HepG2 (cell line): Measurements from ENCODE around the gene CEP128. TPM values are rescaled to one million over a fixed set of nuclear protein-coding genes. Genes with fewer than 3 reads are reported as not detected.

Experiments
- ATAC-seq: fragments of 200-7000 bp; cut with Tn5 transposase; 3 replicates; pipeline ENCODE4 v1.9.1; 2020; ENCODE audit warnings: mild to moderate bottlenecking, moderate library complexity
- BruUV-seq: library from RNA; stranded (reverse); fragments of 400-500 nt; replicated peaks from 2 replicates; lab custom pipeline; 2021; lab: Mats Ljungman, UMichigan
- CTCF ChIA-PET: fragments of 300-600 bp; formaldehyde crosslinking; extraction: SDS; loops from one replicate; lab custom pipeline; 2021; ENCODE audit warnings: low total read pairs, inconsistent platforms, low intra/inter-chr PET ratio; lab: Yijun Ruan, JAX
- POLR2A ChIA-PET: fragments of 350-600 bp; sonication (Branson Sonifier 250); formaldehyde crosslinking; loops from one replicate; lab custom pipeline; 2020; ENCODE audit warnings: antibody characterized with exemption, inconsistent platforms; lab: Yijun Ruan, JAX
- DNase-seq: peaks from one replicate; pipeline ENCODE4 v3.0.0-alpha.2; 2015; ENCODE audit warnings: low spot score
- FAIRE-seq: peaks from 3 replicates; lab custom pipeline; 2011; peaks lifted over from hg19 to GRCh38; lab: Jason Lieb, UNC
- H2AFZ ChIP-seq: one replicate; pipeline ENCODE4 v1.6.1; 2011; ENCODE audit warnings: low read length, inconsistent platforms
- H3K27ac ChIP-seq: fragments of 300-600 bp; 3 replicates; pipeline ENCODE4 v1.8.0; 2011; ENCODE audit warnings: mixed run types, mild to moderate bottlenecking, mixed read lengths, low read length, inconsistent platforms; ENCODE audit not compliant: insufficient read depth; ENCODE audit errors: extremely low read length
- H3K27me3 ChIP-seq, 2 experiments: fragments of 200-600 bp in 1 of 2; 2 replicates in 1 of 2; 3 replicates in 1 of 2; pipeline versions ENCODE4 v1.6.0 to v1.8.0; 2011; ENCODE audit warnings: low read length in 2 of 2, mild to moderate bottlenecking in 2 of 2, moderate library complexity in 2 of 2, inconsistent platforms in 1 of 2; ENCODE audit not compliant: insufficient read depth in 2 of 2, control insufficient read depth in 1 of 2
- H3K36me3 ChIP-seq, 2 experiments: fragments of 200-600 bp in 1 of 2; replicated peaks in 1 of 2; 2 replicates in 1 of 2; 3 replicates in 1 of 2; pipeline versions ENCODE4 v1.5.1 to v1.8.0; 2011; ENCODE audit warnings: low read length in 2 of 2, inconsistent platforms in 1 of 2; ENCODE audit not compliant: insufficient read depth in 2 of 2, control insufficient read depth in 1 of 2
- H3K4me1 ChIP-seq: 2 replicates; pipeline ENCODE4 v1.5.1; 2012; ENCODE audit warnings: low read length, inconsistent platforms; ENCODE audit not compliant: insufficient read depth
- H3K4me2 ChIP-seq: 2 replicates; pipeline ENCODE4 v1.6.0; 2011; ENCODE audit warnings: low read depth, low read length, inconsistent platforms
- H3K4me3 ChIP-seq, 3 experiments: fragments of 200-600 bp in 1 of 3; sonication (generic), shearing (Covaris generic) in 1 of 3; replicated peaks in 1 of 3; 2 replicates each; pipeline ENCODE4 v1.5.1; 2011 to 2016; ENCODE audit warnings: low read length in 3 of 3, inconsistent platforms in 2 of 3, low read depth in 2 of 3, mild to moderate bottlenecking in 2 of 3, control low read depth in 1 of 3, mixed read lengths in 1 of 3; ENCODE audit not compliant: insufficient read depth in 1 of 3
- H3K79me2 ChIP-seq: one replicate; pipeline ENCODE4 v1.6.1; 2011; ENCODE audit warnings: low read length, inconsistent platforms; ENCODE audit not compliant: insufficient read depth
- H3K9ac ChIP-seq: 2 replicates; pipeline ENCODE4 v1.6.0; 2011; ENCODE audit warnings: mild to moderate bottlenecking, low read depth, low read length, inconsistent platforms; ENCODE audit not compliant: insufficient read depth
- H3K9me3 ChIP-seq: 2 replicates; pipeline ENCODE4 v1.5.1; 2012; ENCODE audit warnings: mild to moderate bottlenecking, low read length
- H4K20me1 ChIP-seq: 2 replicates; pipeline ENCODE4 v1.6.0; 2011; ENCODE audit warnings: inconsistent platforms, mild to moderate bottlenecking, low read length, moderate library complexity; ENCODE audit not compliant: insufficient read depth
- KDM4B ChIP-seq: sonication (generic); formaldehyde crosslinking; IDR thresholded peaks from 2 replicates; pipeline ENCODE4 v1.4.0; 2020; ENCODE audit warnings: missing genetic modification reagents
- KLF11 ChIP-seq: IDR thresholded peaks from 2 replicates; pipeline ENCODE4 v1.6.1; 2016; ENCODE audit warnings: missing compliant biosample characterization
- MXI1 ChIP-seq: IDR thresholded peaks from 3 replicates; pipeline ENCODE4 v1.6.1; 2012; ENCODE audit warnings: low read depth, low read length, inconsistent platforms, borderline replicate concordance
- RFXANK ChIP-seq: IDR thresholded peaks from 2 replicates; pipeline ENCODE4 v1.6.1; 2016
- SOX5 ChIP-seq: IDR thresholded peaks from 2 replicates; pipeline ENCODE4 v1.6.1; 2016; ENCODE audit warnings: borderline replicate concordance
- TFAP4 ChIP-seq: sonication (generic); IDR thresholded peaks from 2 replicates; pipeline ENCODE4 v1.6.1; 2016; ENCODE audit warnings: low read depth, borderline replicate concordance
- ZMYM3 ChIP-seq: sonication (generic); formaldehyde crosslinking; IDR thresholded peaks from 2 replicates; pipeline ENCODE4 v1.5.1; 2020; ENCODE audit warnings: mild to moderate bottlenecking, missing genetic modification reagents
- ZNF180 ChIP-seq: sonication (generic); formaldehyde crosslinking; IDR thresholded peaks from 2 replicates; pipeline ENCODE4 v1.4.0; 2020; ENCODE audit warnings: low read depth, missing genetic modification reagents, borderline replicate concordance
- ZNF281 ChIP-seq: sonication (generic); formaldehyde crosslinking; IDR thresholded peaks from 2 replicates; pipeline ENCODE4 v1.4.0; 2020; ENCODE audit warnings: missing genetic modification reagents, borderline replicate concordance
- ZNF639 ChIP-seq: conservative IDR thresholded peaks from 2 replicates; pipeline ENCODE4 v1.6.1; 2018; ENCODE audit warnings: missing genetic modification reagents
- ZNF652 ChIP-seq: IDR thresholded peaks from 2 replicates; pipeline ENCODE4 v1.6.1; 2016; ENCODE audit warnings: low read depth, borderline replicate concordance
- ZNF780A ChIP-seq: sonication (generic); formaldehyde crosslinking; IDR thresholded peaks from 2 replicates; pipeline ENCODE4 v1.8.0; 2022; ENCODE audit warnings: mild to moderate bottlenecking, missing genetic modification reagents, moderate library complexity
- in situ Hi-C: cut with HindIII; loops from 2 replicates; pipeline ENCODE4 v1.10.0; 2017; ENCODE audit warnings: low pct_unique_long_range_greater_than_20kb; ENCODE audit not compliant: extremely low pct_ligation_motif_present
- intact Hi-C: fragments of 100-400 bp; cut with micrococcal nuclease; formaldehyde crosslinking; loops from one replicate; pipeline ENCODE4 v1.10.0; 2022; ENCODE audit not compliant: unreplicated experiment
- polyA plus RNA-seq, 8 experiments: library from polyadenylated mRNA; depleted of rRNA in 3 of 8; stranded (reverse) in 7 of 8; unstranded in 1 of 8; fragments of >200 nt; fragmentation: Illumina TruSeq in 4 of 8; extraction: Trizol in 4 of 8; gene quantifications; 2 replicates each; pipeline versions ENCODE4 v1.2.1 to v1.2.3, GENCODE V29; 2011 to 2016; ENCODE audit warnings: low read depth in 4 of 8, missing spikeins in 1 of 8, mixed read lengths in 1 of 8; ENCODE audit not compliant: insufficient read depth in 1 of 8
- total RNA-seq, 5 experiments: library from RNA; depleted of rRNA; stranded (reverse); fragments of >200 nt; fragmentation: Illumina TruSeq; extraction: Trizol; gene quantifications; 2 replicates each; pipeline ENCODE4 v1.2.3, GENCODE V29; 2016; ENCODE audit warnings: low read depth in 1 of 5

CEP128 gene
- total and polyA plus RNA-seq, 2 of the 13 experiments (the other 11 are each of a cell fraction or from before 2014, with no cell fraction given) = 1.3 to 7.5 TPM

- TF ChIP-seq MXI1 (no peak), RFXANK (CRISPR knock-in tag) (no peak), KLF11 (CRISPR knock-in tag) (no peak), SOX5 (no peak)
Observed at GRCh38 chr14:80978403-80978802, 36.9 kb upstream of the CEP128 start (continued).

GRCh38 chr14:80977221-80977620, 35.7 kb upstream of the CEP128 start:
- no peak overlapping the region for H3K27ac ChIP-seq
- TF ChIP-seq ZNF281 (CRISPR knock-in tag) (no peak), ZNF652 (CRISPR knock-in tag) (no peak), TFAP4 (no peak), ZNF639 (CRISPR knock-in tag) (no peak), KDM4B (CRISPR knock-in tag) (no peak), ZNF780A (no peak), ZNF180 (CRISPR knock-in tag) (no peak), ZMYM3 (CRISPR knock-in tag) (no peak)
- H3K4me1 ChIP-seq = no peaks in the 10 kb centered on the region
- no peaks in the 10 kb centered on the region for H3K79me2 ChIP-seq
- no peak overlapping the region for H3K4me2 ChIP-seq
- no peak overlapping the region for H2AFZ ChIP-seq
- in situ Hi-C loops (no loop called here), intact Hi-C loops (no loop called here)
- DNase-seq = no peak
- H3K27me3 ChIP-seq = 0 out of 5 replicates have a peak, but pooled peaks cover 0 to 7% of the 10 kb centered on the region in 2 experiments
- peak; percentile 79 for ATAC-seq
- no peak overlapping the region for H3K4me3 ChIP-seq
- H4K20me1 ChIP-seq = no peaks in the 10 kb centered on the region
- ChIA-PET POLR2A (no interaction called here), CTCF (no interaction called here)
- no peaks in the 10 kb centered on the region for H3K9me3 ChIP-seq
- no peaks in the 10 kb centered on the region for H3K36me3 ChIP-seq
- no peak overlapping the region for H3K9ac ChIP-seq
- BruUV-seq = no TSS peak
- no peak for FAIRE-seq
